Activated T-helper 1 cell treated with anti-CD3 and anti-CD28 coated beads, Interleukin-2, amount 50 U/mL, for 16 hours (primary cell): ENCODE data around the gene GPSM1.

ENCODE experiments used
- DNase-seq, 2 donors: peaks; one replicate each; pipeline ENCODE4 v3.0.0-alpha.2; 2020; ENCODE audit warnings: low read depth in 1 of 2, low spot score in 1 of 2

The GPSM1 gene

DNA sequence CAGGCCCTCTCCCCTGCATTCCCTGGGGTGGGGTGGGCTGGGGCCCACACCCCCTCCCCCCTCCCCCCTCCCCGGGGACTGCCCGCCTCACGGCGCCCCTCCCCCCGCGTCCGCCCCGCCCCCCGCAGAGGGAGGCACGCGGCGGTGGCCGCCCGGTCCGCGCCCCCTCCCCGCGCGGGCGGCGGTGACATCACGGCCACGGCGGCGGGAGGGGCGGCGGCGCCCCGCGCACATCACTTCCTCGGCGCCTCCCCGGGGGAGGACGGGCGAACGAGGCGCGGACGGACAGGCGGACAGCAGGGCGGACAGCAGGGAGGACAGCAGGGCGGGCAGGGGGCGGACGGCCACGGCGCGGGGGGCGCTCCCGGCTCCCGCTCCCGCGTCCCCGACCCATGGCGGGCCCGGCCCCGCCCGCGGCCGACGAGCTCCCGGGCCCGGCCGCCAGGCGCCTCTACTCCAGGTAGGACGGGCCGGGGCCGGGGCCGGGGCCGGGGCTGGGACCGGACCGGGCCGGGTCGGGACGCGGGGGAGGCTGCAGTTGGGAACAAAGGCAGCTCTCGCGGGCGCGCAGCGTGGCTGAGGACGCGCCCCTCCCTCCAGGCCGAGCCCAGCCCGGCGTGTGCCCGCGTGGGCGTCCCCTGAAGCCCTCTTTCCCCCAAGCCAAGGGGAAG, at the start of gene GPSM1:
TSS of gene GPSM1 (plus strand) at position 236 of the 671 bp plus-strand sequence. CDS start at position 393, 157 bp downstream.
- DNase-seq: peak in 1 of 2 donors; percentile 15

GRCh38 chr9:136277746-136278145, 49.6 kb upstream of the GPSM1 start:
- no peak for DNase-seq

DNA sequence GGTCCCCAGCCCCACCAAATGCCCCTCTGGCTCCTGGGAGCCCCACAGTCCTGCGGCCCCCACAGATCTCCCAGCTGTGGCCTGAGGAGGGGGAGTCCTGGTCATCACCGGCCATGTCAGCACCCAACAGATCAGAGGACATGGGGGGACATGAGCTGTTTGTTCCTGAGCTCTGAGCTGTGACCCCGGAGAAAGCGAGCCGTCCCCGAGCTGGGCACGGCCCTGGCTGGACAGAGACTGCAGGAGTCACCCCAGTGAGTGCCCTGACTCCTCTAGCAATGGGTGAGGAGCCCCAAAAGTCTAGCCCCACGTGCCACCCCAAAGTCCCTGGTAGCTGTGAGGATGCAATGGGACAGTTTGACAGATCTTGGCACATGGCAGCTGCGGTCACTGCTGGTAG, 49.1 kb upstream of the GPSM1 start:
- no peak for DNase-seq

GRCh38 chr9:136278894-136279293, 48.4 kb upstream of the GPSM1 start:
- DNase-seq: no peak

GRCh38 chr9:136279471-136279870, 47.9 kb upstream of the GPSM1 start:
- no peak for DNase-seq

DNA sequence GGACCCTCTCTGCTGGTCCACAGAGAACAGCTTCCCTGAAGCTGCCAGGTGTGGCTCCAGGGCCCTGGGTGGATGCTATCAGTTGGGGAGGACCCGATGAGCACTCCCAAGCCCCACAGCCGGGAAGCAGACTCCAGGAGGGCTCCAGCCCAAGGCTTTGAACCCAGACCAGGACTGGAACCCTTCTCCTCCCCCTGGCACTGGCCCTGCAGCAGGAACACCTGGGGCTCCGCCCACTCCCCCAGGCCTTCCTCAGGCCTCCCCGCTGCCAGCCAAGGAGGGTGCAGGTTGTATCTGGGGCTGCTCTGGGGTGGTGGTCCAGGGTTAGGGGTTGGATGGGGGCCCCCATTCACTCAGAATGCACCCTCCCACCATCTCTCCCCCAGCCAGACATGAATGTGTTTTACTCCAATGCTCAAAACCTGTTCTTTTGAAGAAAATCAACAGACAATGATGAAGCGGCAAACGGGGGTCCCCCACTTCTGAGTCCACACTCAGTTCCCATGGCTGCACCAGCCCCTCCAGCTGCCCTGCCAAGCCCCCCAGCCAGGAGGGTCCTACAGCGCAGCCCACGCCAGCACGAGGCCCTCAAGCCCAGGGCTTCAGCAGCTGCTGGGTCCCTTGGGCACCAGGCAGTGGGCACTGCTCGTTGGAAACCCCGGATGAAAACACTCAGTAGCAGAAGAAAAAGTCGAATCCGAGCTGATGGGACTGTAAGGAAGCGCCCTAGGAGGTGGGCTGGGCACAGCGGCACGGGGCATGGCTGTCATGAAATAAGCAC, 46.6 kb upstream of the GPSM1 start:
- DNase-seq: no peak

DNA sequence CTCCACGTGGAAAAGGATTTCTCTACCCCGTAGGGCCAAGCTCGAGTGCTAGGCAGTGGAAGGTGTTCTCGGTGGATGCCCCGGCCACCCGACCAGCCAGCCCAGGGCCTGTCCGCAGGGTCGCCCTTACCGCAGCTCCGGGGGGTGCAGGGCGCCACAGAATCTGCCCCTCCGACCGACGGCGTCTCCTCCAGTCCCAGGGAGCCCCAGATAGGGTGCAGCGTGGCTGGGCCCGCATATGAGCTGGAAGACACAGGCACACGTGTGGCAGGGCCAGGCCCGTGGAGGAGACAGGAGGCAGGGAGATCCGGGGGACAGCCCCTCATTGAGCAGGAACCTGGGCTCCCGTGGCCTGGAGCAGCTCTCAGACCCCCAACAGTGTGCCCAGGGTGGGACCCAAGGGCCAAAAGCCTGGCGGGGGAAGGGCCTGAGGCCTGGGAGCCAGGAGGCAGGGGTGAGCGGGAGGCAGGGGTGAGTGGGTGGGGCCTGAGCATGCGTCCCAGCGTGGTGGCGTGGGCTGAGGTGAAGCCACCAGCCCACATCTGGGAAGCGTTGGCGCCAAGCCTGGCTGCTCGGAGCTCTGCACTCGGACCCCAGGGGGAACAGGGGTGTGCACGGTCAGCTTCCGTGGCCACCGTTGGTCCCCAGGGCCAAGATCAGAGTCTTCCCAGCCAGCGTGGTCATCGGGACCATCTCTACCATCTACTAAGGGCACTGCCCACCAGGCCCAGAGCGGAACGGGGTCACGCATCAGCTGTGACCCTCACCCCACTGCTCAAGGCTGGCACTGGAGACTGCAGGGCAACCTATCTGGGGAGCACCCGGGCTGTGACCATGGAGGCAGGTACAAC, 45.7 kb upstream of the GPSM1 start:
- no peak for DNase-seq

GRCh38 chr9:136282272-136282861, 45.0 kb upstream of the GPSM1 start:
- DNase-seq: no peak

- DNase-seq: peak; percentile 37 to 51
Measured at GRCh38 chr9:136283291-136284235, 43.8 kb upstream of the GPSM1 start.

GRCh38 chr9:136284311-136284710, 43.0 kb upstream of the GPSM1 start:
- no peak for DNase-seq

DNA sequence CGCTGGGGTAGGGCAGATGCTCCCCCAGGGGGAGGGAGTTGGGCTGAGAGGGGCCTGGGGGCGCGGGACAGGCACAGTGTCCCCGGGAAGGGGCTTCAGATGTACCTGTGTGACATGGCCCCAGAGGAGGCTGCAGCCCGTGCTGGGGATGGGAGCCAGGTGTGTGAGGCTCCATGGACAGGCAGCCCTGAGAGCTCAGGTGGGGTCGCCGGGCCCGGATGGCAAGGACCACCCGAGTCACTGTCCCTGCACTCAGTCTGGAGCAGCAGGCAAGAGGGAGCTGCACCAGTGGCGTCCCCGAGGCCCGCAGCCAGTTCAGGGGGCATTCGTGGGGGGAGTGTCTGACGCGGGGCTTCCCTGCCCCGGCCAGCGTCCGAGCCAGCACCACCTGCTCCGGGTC, 42.4 kb upstream of the GPSM1 start:
- no peak for DNase-seq

- no peak for DNase-seq
Measured at GRCh38 chr9:136285501-136286358, 41.6 kb upstream of the GPSM1 start.

DNA sequence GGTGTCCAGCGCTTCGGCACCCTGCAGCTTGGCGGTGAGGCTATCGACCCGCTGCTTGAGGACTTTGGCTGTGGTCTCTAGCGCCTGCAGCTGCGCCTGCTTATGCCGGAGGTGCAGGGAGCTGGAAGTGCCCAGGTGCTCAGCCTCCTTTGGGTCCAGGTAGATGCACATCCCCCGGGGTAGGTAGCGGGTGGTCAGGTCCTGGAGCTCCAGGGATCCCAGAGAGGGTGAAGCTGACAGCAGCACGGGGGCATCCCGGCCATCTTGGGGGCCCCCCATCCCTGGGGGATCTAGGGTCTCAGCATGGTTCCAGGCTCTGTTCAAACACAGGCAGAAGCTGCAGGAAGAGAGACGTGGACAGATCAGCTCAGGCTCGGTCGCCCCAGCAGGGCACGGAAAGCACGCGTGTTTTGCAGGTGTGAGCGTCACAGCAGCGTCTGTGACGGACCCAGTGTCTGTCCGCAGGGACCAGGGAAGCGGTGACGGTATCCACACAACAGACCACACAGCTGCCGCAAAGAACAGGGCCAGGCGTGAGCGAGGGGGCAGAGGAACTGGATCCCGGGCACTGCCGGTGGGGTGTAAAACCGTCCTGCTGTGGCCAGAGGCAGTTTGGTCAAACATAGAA, 40.9 kb upstream of the GPSM1 start:
- DNase-seq: no peak

DNA sequence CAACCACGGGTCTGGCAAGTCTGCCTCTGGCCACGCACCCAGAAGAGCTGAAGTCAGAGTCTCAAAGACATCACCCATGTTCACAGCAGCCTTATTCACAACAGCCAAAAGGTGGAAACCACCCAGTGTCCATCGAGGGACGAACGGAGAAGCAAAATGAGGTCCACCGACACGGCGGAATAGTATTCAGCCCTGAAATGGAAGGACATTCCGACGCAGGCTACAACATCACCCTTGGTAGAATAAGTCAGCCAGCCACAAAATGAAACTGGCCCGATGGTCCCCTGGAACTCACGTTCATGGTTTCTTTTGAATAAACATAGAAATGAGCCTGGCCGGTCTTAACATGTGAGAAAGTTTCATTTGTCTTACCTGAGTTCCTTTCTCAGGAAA, 40.4 kb upstream of the GPSM1 start:
- DNase-seq: no peak

- no peak for DNase-seq
Measured at GRCh38 chr9:136287960-136288753, 39.2 kb upstream of the GPSM1 start.

- no peak for DNase-seq
Measured at GRCh38 chr9:136289651-136290507, 37.5 kb upstream of the GPSM1 start.

DNA sequence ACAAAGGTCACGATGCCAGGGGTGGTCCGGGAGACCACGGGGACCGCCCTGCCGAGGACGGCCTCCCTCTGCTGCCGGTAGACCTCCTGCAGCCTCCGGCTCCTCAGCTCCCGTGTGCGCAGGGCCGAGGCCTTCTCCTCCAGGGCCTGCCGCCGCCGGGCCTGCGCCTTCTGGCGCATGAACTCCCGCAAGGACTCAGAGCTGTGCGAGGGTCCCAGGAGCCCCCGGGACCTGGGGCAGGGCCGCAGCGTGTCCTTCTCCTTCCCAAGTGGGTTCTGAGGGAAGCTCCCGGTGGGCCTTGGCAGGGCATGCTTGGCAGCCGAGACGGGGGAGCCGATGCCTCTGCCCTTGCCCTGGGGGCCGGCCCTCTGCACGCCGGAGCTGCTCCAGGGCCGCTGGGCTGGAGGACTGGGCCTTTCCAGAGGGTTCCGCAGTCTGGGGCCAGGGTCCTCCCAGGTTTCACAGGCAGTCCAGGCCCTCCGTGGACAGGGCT, 36.8 kb upstream of the GPSM1 start:
- no peak for DNase-seq
